MV-4-11 (cell line): ENCODE results near the gene HOXC12.
A peak's percentile ranks its signal among the peaks of the same experiment; 100 is the strongest.

Source experiments
- DNase-seq: peaks from one replicate; lab custom pipeline; 2025; lab: John Stamatoyannopoulos, UW

The HOXC12 gene

DNA sequence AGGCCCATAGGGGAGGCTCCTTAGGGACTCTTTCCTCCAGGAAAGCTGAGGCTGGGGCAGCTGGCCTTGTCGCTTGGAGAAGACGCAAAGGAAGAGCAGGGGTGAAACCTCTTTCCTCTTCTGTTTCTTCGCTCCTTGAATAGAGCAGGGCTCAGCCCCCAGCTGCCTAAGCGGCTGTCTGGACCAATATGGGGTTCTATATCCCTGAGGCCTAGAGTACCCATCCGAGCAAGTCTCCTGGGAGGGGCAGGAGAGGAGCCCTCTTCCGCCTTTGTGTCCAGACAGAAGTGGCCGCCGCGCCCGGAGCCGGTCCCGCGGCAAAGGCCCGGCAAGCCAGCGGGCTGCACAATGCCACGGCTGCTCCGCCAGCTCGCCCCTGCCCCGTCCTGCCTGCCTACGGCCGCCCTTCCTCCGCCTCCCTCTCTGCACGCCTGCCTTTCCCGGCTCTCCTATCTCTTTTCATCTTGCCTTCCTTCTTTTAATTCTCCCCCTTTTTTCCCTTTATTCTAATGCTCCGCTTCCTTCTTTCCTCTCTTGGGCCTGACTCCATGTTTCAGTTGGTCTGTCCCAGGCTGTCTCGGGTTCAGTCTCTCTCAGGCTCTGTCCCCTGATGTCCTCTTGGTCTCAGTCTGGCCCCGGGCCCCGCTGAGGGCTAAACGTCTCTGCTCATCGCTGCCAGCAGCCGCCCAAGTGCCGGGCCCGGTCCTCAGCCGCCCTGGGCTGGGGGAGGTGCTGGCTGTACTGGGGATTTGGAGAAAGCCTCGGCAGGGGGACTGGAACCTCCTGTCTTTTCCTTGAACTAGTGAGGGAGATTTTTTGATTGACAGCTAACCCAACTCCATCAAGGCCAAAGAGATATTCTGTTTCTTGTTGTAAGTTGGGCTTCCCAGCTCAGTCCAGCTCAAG is 42.8 kb downstream of the HOXC12 start:
- DNase-seq, result no peak

DNA sequence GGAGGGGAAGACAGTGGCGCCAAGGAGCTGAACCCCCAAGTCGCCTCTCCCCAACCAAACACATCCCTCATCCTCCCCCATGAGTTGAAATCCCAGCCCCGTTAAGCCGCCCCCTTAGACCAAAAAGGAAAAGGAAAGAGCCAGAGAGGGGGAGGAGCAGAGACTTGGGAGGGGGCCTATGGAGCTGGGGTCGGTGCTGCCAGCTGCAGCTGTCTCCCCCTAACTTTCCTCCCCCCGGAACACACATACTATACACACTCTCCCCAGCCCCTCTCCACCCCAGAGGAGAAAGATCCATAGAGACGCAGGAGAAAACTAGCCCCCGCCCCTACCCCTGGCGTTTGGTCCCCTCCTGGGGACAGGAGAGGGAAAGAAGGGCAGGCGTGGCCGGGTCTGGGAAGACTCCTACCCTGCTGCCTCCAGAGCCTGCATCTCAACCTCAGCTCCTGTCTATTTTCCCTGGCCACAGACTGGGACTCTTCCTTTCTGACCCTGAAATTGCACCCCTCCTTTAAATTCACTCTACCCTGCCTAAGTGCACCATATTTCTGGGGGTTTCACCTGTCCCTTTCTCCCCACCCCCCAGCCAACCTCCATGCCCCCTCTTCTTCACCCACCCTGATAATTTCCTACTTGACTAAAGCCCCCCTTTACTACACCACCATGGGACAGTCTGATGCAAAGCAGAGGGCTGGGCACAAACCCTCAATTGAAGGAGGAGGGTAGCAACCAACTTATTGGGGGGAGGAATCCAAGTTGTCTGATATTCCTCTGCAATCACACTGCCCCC is 43.6 kb downstream of the HOXC12 start:
- no peak for DNase-seq

DNA sequence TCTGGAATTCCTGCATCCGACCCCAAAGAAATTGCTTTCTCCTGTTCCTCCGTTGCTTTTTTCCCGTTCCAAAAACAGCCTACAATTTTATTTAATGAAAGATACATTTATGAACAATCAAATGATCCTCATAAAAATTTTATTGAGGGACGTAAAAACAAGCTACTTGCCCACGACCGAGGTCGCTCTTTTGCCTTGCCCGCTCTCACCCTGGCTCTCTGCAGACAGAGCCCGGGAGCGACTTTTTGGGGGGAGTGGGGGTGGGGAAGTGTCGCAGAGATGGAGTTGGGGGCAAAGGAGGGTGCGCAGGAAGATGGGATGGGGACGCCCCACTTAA is 44.2 kb downstream of the HOXC12 start:
- DNase-seq, result no peak

DNA sequence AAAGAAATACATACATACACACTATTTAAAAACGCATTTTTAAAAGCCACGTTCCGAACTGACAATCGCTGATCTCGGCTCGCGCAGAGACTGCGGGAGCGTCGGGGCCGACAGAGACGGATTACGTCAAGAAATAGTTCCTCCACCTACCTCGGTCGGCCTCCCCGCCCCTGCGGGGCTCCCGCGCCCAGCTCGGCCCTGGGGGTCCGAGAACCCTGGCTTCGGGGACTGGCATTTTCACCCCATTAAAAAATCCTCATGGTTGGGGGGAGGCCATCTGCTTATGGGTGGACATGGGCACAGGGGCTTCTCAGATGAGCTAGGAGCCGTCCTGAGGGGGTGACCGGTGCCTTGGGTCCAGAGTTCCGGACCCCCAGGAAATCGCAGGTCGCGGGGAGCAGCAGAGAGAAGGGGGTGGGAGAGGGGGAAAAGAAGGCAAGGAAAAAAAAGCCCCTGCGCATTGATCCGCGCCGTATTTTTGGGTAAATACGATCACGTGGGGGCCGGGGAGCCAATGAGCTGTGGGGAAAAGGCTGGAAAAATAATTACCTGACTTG is 44.9 kb downstream of the HOXC12 start:
- DNase-seq, result no peak

DNA sequence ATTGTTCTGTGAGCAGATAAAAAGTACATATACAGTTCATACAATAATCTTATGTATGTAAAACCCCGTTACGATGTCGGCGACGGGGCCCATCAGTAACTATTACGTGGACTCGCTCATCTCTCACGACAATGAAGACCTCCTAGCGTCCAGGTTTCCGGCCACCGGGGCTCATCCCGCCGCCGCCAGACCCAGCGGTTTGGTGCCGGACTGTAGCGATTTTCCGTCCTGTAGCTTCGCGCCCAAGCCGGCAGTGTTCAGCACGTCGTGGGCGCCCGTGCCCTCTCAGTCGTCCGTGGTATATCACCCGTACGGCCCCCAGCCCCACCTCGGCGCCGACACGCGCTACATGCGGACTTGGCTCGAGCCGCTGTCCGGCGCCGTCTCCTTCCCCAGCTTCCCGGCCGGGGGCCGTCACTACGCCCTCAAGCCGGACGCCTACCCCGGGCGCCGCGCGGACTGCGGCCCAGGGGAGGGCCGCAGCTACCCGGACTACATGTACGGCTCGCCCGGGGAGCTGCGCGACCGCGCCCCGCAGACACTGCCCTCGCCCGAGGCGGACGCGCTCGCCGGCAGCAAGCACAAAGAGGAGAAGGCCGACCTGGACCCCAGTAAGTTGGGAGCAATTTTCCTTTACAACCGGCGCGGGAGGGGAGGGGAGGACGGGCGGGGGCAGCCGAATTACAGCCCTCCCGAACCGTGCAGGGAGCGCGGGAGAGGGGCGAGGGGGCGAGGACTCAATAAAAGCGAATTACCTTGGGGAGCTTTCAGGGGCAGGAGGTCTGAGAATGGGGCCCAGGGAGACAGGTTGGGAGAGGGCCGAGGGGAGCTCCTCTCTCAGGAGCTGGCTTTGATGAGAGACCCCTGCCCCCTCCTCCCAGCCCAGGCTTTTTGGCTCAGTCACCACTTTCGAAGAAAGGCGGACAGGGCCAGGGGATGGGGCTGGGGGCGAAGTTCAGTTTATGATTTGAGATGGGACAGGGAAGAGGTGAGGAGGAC is 45.7 kb downstream of the HOXC12 start, which contains the start of gene HOXC9:
Gene HOXC9 (plus strand): TSS at position 46 of the 999 bp plus-strand sequence. CDS start 28 bp downstream, at position 74.
- DNase-seq, result no peak

- DNase-seq, result no peak
These were observed 46.8 kb downstream of the HOXC12 start for GRCh38 chr12:54001283-54002187.

DNA sequence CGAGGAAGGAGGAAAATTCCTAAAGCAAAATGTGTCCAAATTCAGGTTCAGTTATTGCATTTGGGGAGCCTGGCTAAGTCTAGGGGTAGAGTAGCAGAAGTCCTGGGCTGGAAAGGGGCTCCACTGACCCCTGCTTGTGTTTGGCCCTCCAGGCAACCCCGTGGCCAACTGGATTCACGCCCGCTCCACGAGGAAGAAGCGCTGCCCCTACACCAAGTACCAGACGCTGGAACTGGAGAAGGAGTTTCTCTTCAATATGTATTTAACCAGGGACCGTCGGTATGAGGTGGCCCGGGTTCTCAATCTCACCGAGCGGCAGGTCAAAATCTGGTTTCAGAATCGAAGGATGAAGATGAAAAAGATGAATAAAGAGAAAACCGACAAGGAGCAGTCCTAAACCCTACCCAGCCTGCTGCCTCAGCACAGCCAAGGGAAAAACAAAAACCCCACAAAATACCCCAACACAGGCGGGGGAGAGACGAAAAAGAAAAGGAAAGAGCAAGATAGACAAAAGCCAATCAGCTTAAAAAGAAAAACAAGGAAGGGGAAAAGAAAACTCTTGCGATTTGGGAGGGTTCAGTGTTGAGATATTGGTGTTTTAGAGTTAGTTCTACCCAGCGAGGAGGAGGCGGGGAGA is 47.7 kb downstream of the HOXC12 start:
- DNase-seq, result no peak

DNA sequence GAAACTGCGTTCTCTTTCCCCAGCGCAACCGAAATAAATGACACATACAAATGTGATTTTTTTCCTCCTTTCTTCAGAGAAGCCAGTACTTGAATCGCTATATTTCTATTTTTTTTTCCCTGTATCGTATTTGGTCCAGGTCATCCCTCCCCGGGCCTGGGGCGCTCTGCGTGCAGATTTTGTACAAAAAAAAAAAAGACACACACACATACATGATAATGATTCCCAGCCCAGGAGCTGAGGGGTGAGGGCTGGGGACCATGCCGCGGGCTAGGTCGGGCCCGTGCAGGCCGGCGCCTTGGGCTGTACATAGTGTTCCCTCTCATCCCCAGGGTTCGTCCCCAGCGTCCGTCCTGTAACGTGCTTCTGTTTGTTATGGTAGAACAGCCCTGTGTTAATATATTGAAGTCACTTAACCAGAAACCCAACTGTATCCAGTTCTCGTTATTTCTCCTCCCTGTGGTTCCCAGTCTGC is 48.2 kb downstream of the HOXC12 start:
- no peak for DNase-seq

GRCh38 chr12:54003625-54004024 is 48.9 kb downstream of the HOXC12 start:
- no peak for DNase-seq

- DNase-seq, result no peak
These were observed 49.5 kb downstream of the HOXC12 start for GRCh38 chr12:54004063-54004840.

DNA sequence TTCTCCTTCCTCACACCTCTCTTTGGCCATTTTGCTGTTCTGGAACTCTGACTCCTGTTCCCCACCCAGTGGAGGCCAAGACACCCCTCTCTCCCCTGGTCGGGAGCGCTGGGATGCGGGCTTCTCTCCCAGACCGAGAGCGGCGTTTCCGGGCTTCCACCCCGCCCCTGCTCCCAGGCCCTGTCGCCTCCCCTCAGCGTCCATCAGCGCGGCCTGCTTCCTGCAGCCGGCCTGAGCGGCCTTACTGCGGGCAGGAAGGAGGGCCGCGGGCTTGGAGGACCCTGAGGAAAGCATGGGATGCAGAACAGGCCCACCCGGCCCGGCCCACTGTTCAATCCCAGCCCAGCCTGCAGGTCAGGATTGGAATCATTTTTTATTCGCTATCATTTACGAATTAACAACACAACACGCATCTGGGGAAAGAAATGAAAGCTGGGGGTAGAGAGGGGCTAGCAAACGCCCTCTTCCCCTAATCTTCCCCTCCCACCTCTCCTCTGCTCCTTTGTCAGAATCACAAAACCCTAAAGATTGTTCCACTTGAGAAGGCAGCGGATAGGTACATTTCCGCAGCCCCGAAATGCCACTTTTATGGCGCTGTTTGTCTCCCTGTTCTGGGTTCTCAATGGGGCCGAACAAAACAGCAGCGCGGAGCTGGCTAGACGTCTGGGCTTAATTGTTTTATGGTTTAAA is 50.3 kb downstream of the HOXC12 start:
- no peak for DNase-seq

DNA sequence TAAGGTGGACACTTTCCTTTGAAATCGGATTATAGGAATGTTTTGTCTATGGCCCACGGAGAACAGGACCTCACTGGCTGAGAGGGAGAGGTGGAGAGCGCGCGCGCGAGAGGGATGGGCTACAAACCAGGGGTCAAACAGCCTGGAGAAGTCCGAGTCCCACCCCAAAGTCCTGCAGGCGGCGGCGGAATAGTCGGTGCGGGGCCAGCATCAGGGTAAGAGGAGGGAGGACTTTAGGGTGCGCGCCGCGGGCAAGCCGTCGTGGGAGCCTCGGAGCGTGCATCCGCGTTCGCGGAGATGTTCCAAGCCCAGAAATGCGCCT is 50.8 kb downstream of the HOXC12 start:
- DNase-seq, result no peak

GRCh38 chr12:54005853-54006558 is 51.3 kb downstream of the HOXC12 start:
- peak; percentile 50 for DNase-seq

DNA sequence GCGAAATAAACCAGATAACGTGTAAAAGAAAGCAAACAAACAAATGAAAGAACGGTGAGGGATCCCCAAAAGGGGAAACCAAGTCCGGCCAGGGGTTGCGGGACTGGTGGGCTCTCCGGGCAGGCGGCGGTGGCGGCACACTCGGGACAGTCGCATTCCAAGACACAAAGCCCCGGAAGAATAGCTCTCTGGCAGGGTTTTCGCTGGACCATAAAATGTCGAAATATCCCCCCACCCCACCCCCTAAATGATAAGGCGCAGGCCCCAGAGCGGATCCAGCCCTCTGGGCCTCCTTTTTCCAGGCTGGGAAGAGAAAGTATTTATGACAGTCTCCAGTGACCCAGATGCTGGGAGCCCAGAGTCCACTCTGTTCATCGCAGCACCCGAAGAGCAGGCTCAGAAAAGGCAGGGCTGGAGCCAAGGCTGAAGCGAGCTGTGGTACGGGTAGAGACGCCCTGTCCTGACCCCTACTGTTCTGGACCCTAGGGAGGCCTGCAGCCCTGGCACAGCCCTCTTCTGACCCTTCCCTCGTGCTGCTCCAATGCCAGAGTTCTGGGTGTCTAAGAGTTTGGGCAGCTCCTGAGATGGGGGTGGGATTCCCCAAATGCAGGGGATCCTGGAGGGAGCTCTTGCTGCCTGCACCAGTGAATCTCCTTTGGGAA is 52.0 kb downstream of the HOXC12 start:
- no peak for DNase-seq

GRCh38 chr12:54007538-54008259 is 53.0 kb downstream of the HOXC12 start:
- DNase-seq, result no peak

DNA sequence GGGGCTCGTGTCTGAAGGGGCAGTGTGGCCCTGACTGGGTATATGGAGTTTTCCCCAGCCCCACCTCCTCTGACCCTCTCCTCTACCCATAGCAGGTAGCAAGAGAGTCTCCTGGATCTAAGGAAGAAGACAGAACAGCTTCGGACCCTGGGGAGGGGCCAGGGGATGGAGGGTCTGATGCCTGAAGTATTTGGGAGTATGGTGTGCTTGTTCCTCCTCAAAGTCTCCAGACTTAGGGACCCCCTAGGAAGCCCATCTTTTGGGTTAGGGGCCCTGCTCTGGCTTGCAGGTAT is 53.5 kb downstream of the HOXC12 start:
- DNase-seq, result no peak
